Ishikawa (cell line): Measurements from ENCODE around the gene MTUS2.

ENCODE experiments used
- CEBPB ChIP-seq: IDR thresholded peaks from 2 replicates; pipeline ENCODE4 v1.6.1; 2012
- CREB1 ChIP-seq: IDR thresholded peaks from 2 replicates; pipeline ENCODE4 v1.6.1; 2012; ENCODE audit warnings: low read depth
- EGR1 ChIP-seq: IDR thresholded peaks from 2 replicates; pipeline ENCODE4 v1.6.1; 2012
- EP300 ChIP-seq: IDR thresholded peaks from 2 replicates; pipeline ENCODE4 v1.6.1; 2012; ENCODE audit warnings: borderline replicate concordance
- FOXM1 ChIP-seq: IDR thresholded peaks from 2 replicates; pipeline ENCODE4 v1.6.1; 2012; ENCODE audit warnings: low read depth, borderline replicate concordance
- MAX ChIP-seq: IDR thresholded peaks from 2 replicates; pipeline ENCODE4 v1.6.1; 2012
- NFIC ChIP-seq: IDR thresholded peaks from 2 replicates; pipeline ENCODE4 v1.6.1; 2012
- RAD21 ChIP-seq: IDR thresholded peaks from 2 replicates; pipeline ENCODE4 v1.6.1; 2012; ENCODE audit warnings: low read depth
- REST ChIP-seq: IDR thresholded peaks from 2 replicates; pipeline ENCODE4 v1.6.1; 2012; ENCODE audit warnings: low read depth, mild to moderate bottlenecking
- TAF1 ChIP-seq: IDR thresholded peaks from 2 replicates; pipeline ENCODE4 v1.6.1; 2012; ENCODE audit warnings: low read depth, mild to moderate bottlenecking
- TCF12 ChIP-seq: IDR thresholded peaks from 2 replicates; pipeline ENCODE4 v1.6.1; 2012; ENCODE audit warnings: low read depth
- TEAD4 ChIP-seq: IDR thresholded peaks from 2 replicates; pipeline ENCODE4 v1.6.1; 2012
- USF1 ChIP-seq: IDR thresholded peaks from 2 replicates; pipeline ENCODE4 v1.6.1; 2012
- YY1 ChIP-seq: IDR thresholded peaks from 2 replicates; pipeline ENCODE4 v1.6.1; 2012; ENCODE audit warnings: low read depth
- ZBTB7A ChIP-seq: IDR thresholded peaks from 2 replicates; pipeline ENCODE4 v1.6.1; 2012; ENCODE audit warnings: low read depth

MTUS2 gene

GRCh38 chr13:29020314-29020713 is 200.2 kb downstream of the MTUS2 start:
- TF ChIP-seq CEBPB: no peak
- TF ChIP-seq EP300: no peak
- TF ChIP-seq YY1: no peak
- no peak for TF ChIP-seq USF1
- no peak for TF ChIP-seq CREB1
- no peak for TF ChIP-seq FOXM1
- TF ChIP-seq MAX: no peak
- TF ChIP-seq RAD21: no peak
- no peak for TF ChIP-seq REST
- TF ChIP-seq TAF1: no peak
- TF ChIP-seq TCF12: no peak

GRCh38 chr13:29021311-29021710 is 201.2 kb downstream of the MTUS2 start:
- no peak for TF ChIP-seq USF1
- no peak for TF ChIP-seq EP300
- TF ChIP-seq TEAD4: no peak
- no peak for TF ChIP-seq YY1
- no peak for TF ChIP-seq TCF12
- no peak for TF ChIP-seq EGR1
- no peak for TF ChIP-seq REST
- TF ChIP-seq CREB1: no peak
- no peak for TF ChIP-seq NFIC
- no peak for TF ChIP-seq RAD21
- no peak for TF ChIP-seq MAX
- no peak for TF ChIP-seq CEBPB
- TF ChIP-seq FOXM1: no peak
- no peak for TF ChIP-seq ZBTB7A
- TF ChIP-seq TAF1: no peak

- TF ChIP-seq RAD21: no peak
- no peak for TF ChIP-seq TEAD4
- TF ChIP-seq YY1: no peak
- TF ChIP-seq CEBPB: no peak
- no peak for TF ChIP-seq ZBTB7A
- no peak for TF ChIP-seq USF1
- TF ChIP-seq CREB1: no peak
- TF ChIP-seq NFIC: no peak
- TF ChIP-seq EP300: no peak
- TF ChIP-seq MAX: no peak
- TF ChIP-seq TAF1: no peak
- TF ChIP-seq EGR1: no peak
- TF ChIP-seq REST: no peak
- no peak for TF ChIP-seq TCF12
Measured at GRCh38 chr13:29021717-29022116, 201.6 kb downstream of the MTUS2 start.

GRCh38 chr13:29022410-29022809 is 202.3 kb downstream of the MTUS2 start:
- TF ChIP-seq FOXM1 (no peak), USF1 (no peak), TEAD4 (no peak), TCF12 (no peak), RAD21 (no peak), EP300 (no peak), NFIC (no peak), REST (no peak), MAX (no peak), EGR1 (no peak), YY1 (no peak), CEBPB (no peak), CREB1 (no peak), TAF1 (no peak), ZBTB7A (no peak)
